OCI-LY1 (cell line): ENCODE data around the gene SLC26A4.
A peak's percentile ranks its signal among the peaks of the same experiment; 100 is the strongest.

Experiments
- H2AFZ ChIP-seq: fragments of 200-600 bp; sonication (generic), shearing (Covaris generic); 2 replicates; pipeline ENCODE4 v1.6.0; 2014; ENCODE audit warnings: antibody characterized with exemption, mild to moderate bottlenecking, low read length
- H3F3A ChIP-seq: fragments of 200-600 bp; sonication (generic), shearing (Covaris generic); 2 replicates; pipeline ENCODE4 v1.6.0; 2014; ENCODE audit warnings: mild to moderate bottlenecking, antibody characterized with exemption, low read length, moderate library complexity; ENCODE audit not compliant: insufficient read depth
- H3K27ac ChIP-seq: fragments of 200-600 bp; sonication (generic); 2 replicates; pipeline ENCODE4 v1.5.1; 2014; ENCODE audit warnings: low read length, mixed run types, mild to moderate bottlenecking, low read depth; ENCODE audit not compliant: poor library complexity, severe bottlenecking
- H3K27me3 ChIP-seq: fragments of 200-600 bp; sonication (generic); 2 replicates; pipeline ENCODE4 v1.6.0; 2014; ENCODE audit warnings: antibody characterized with exemption, mild to moderate bottlenecking, low read length, moderate library complexity; ENCODE audit not compliant: insufficient read depth
- H3K36me3 ChIP-seq: fragments of 200-600 bp; sonication (generic); 2 replicates; pipeline ENCODE4 v1.6.1; 2014; ENCODE audit warnings: mild to moderate bottlenecking, antibody characterized with exemption, low read length, moderate library complexity, mixed read lengths; ENCODE audit not compliant: insufficient read depth
- H3K4me1 ChIP-seq: fragments of 200-600 bp; sonication (generic); 2 replicates; pipeline ENCODE4 v1.5.1; 2014; ENCODE audit warnings: mild to moderate bottlenecking, low read length, moderate library complexity; ENCODE audit not compliant: insufficient read depth, severe bottlenecking
- H3K4me2 ChIP-seq: fragments of 200-600 bp; sonication (generic), shearing (Covaris generic); 2 replicates; pipeline ENCODE4 v1.6.1; 2014; ENCODE audit warnings: low read length
- H3K4me3 ChIP-seq: fragments of 200-600 bp; sonication (generic); 2 replicates; pipeline ENCODE4 v1.5.1; 2014; ENCODE audit warnings: low read length, low read depth, mild to moderate bottlenecking, mixed read lengths; ENCODE audit not compliant: poor library complexity, severe bottlenecking
- H3K79me2 ChIP-seq: fragments of 200-600 bp; shearing (Covaris generic); 2 replicates; pipeline ENCODE4 v1.6.1; 2016; ENCODE audit warnings: mixed run types, low read length, mixed read lengths; ENCODE audit not compliant: insufficient read depth
- H3K9ac ChIP-seq: fragments of 200-600 bp; sonication (generic), shearing (Covaris generic); 2 replicates; pipeline ENCODE4 v1.6.1; 2014; ENCODE audit warnings: mild to moderate bottlenecking, low read length, mixed read lengths
- H3K9me2 ChIP-seq: fragments of 200-600 bp; sonication (generic), shearing (Covaris generic); 2 replicates; pipeline ENCODE4 v1.6.1; 2014; ENCODE audit warnings: low read depth, mild to moderate bottlenecking, low read length, mixed read lengths
- H3K9me3 ChIP-seq: fragments of 200-600 bp; shearing (Covaris generic); 2 replicates; pipeline ENCODE4 v1.6.1; 2014; ENCODE audit warnings: low read length, mixed read lengths
- H4K20me1 ChIP-seq: fragments of 200-600 bp; sonication (generic), shearing (Covaris generic); 2 replicates; pipeline ENCODE4 v1.6.0; 2016; ENCODE audit warnings: mild to moderate bottlenecking, low read length; ENCODE audit not compliant: insufficient read depth
- EZH2 ChIP-seq: fragments of 200-600 bp; sonication (generic), shearing (Covaris generic); IDR thresholded peaks from 2 replicates; pipeline ENCODE4 v1.8.0; 2017; ENCODE audit warnings: borderline replicate concordance, mixed run types, mild to moderate bottlenecking, antibody characterized with exemption, low read length, moderate library complexity, mixed read lengths
- TF ChIP-seq, protein P1 (sequence below): fragments of 200-600 bp; sonication (generic), shearing (Covaris generic); IDR thresholded peaks from 2 replicates; pipeline ENCODE4 v1.5.1; 2017; ENCODE audit warnings: mild to moderate bottlenecking, antibody characterized with exemption, low read length, moderate library complexity, mixed read lengths

Gene SLC26A4

DNA sequence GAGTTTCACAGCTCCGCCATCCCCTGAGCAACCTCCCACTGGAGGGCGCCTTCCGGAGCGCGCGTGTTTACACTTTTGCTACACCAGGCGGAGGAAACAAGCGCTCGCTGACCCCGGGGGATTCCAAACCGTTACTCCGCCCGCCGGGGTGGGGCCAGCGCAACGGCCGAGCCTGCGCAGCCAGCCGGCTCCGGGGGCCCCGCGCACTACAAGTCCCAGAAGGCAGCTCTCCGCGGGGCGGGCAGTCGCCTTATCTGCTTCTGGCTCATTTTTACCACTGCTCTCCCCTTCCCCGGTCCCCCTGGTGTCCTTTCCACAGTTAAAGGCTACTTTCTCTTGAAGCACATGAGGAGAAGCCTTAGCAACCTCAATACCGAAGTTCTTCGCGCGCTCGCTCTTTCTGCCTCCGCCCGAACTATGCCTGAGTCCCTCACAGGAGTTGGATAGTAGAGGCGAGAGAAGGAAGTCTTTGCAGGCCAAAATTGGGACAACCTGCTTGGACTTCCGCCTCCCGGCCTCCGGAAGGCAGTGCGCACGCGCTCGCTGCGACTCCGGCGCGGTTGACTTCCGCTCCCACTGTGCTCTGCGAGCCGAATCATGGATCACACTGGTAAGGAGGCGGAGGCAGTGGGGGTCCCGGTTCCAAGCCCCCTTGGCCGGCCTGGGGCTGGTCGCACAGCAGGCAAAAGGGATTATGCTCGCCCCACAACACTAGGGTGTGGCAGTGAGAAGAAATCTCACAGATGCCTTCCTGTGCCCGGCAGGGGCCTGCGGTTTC is 83.1 kb downstream of the SLC26A4 start, which contains the start of gene CBLL1:
Gene CBLL1, plus strand, starts transcription at position 576 of the 778 bp plus-strand sequence. Its CDS starts 22 bp downstream, at position 598.
- H3K4me3 ChIP-seq, result peak within 1 kb of the TSS; percentile 79
- no peaks in the 10 kb centered on the region for H3F3A ChIP-seq
- H3K27ac ChIP-seq, result peak within 1 kb of the TSS; percentile 93
- peaks cover 42% of the 10 kb centered on the region for H3K4me1 ChIP-seq
- H3K9me2 ChIP-seq, result no peaks in the 10 kb centered on the region
- peak within 1 kb of the TSS; percentile 11 for H2AFZ ChIP-seq
- peak within 1 kb of the TSS; percentile 76 for H3K4me2 ChIP-seq
- peak within 1 kb of the TSS; percentile 70 for H3K9ac ChIP-seq
- peaks cover 15% of the 10 kb centered on the region for H3K36me3 ChIP-seq
- H3K9me3 ChIP-seq, result no peaks in the 10 kb centered on the region
- peaks cover 47% of the 10 kb centered on the region for H3K79me2 ChIP-seq
- H3K27me3 ChIP-seq, result no peaks in the 10 kb centered on the region
- H4K20me1 ChIP-seq, result no peaks in the 10 kb centered on the region
- TF ChIP-seq, protein P1, sequence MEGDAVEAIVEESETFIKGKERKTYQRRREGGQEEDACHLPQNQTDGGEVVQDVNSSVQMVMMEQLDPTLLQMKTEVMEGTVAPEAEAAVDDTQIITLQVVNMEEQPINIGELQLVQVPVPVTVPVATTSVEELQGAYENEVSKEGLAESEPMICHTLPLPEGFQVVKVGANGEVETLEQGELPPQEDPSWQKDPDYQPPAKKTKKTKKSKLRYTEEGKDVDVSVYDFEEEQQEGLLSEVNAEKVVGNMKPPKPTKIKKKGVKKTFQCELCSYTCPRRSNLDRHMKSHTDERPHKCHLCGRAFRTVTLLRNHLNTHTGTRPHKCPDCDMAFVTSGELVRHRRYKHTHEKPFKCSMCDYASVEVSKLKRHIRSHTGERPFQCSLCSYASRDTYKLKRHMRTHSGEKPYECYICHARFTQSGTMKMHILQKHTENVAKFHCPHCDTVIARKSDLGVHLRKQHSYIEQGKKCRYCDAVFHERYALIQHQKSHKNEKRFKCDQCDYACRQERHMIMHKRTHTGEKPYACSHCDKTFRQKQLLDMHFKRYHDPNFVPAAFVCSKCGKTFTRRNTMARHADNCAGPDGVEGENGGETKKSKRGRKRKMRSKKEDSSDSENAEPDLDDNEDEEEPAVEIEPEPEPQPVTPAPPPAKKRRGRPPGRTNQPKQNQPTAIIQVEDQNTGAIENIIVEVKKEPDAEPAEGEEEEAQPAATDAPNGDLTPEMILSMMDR, result peak; percentile 92
- no peak for TF ChIP-seq EZH2

DNA sequence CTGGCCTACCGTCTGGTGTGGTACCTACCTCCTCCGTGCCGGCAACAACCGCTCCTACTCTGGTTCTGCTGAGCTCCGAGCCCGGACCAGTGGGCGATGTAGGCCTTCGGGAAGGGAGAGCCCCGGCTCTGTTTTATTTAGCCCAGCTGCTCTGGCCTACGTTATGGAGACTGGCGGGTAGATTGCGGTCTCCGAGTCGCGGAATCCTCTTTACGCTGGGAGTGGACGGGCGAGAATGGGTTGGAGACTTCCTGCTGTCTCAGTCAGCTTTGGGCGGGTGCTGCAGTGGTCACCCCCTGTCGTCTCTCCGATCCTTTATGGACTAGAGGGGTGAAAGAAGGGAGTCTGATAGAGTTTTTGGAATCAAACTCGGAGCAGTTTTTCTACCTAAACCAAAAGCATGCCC is 83.7 kb downstream of the SLC26A4 start:
- H3K27me3 ChIP-seq, result no peaks in the 10 kb centered on the region
- peaks cover 20% of the 10 kb centered on the region for H3K36me3 ChIP-seq
- TF ChIP-seq EZH2, result no peak
- TF ChIP-seq, protein P1, result no peak
- peak overlapping the region; percentile 70 for H3K9ac ChIP-seq
- H3K27ac ChIP-seq, result peak overlapping the region; percentile 93
- H3K79me2 ChIP-seq, result peaks cover 52% of the 10 kb centered on the region
- H3K9me2 ChIP-seq, result no peaks in the 10 kb centered on the region
- H2AFZ ChIP-seq, result no peak overlapping the region
- H3F3A ChIP-seq, result no peaks in the 10 kb centered on the region
- H3K9me3 ChIP-seq, result no peaks in the 10 kb centered on the region
- peak overlapping the region; percentile 76 for H3K4me2 ChIP-seq
- no peaks in the 10 kb centered on the region for H4K20me1 ChIP-seq
- peaks cover 42% of the 10 kb centered on the region for H3K4me1 ChIP-seq
- peak overlapping the region; percentile 79 for H3K4me3 ChIP-seq

DNA sequence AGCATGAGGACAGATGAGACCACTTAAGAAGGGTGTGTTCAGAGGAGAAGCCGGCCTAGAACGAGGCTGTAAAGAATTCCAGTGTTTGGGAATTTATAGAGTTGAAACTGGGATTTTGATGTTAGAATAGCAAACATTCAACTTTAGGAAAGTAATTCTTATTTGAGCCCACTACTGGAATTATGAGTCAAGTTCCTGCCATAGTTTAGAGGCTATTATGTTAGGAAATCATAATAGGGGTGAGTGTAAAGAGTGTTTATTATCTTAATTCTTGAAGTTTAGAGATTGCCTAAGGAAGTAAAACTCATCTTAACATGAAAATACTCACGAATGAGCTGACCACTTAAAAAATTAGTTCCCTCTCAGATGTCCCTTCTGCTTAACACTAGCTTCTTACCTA is 85.4 kb downstream of the SLC26A4 start:
- peak overlapping the region; percentile 70; the same call in 1 of the 2 replicates for H3K9ac ChIP-seq

More for the DNA sequence above, 85.4 kb downstream of the SLC26A4 start:
- Histone ChIP-seq H3F3A (no peaks in the 10 kb centered on the region), H3K4me3 (peak overlapping the region; percentile 79), H3K79me2 (peaks cover 64% of the 10 kb centered on the region), H3K27ac (no peak overlapping the region), H3K27me3 (no peaks in the 10 kb centered on the region), H3K9me2 (no peaks in the 10 kb centered on the region), H4K20me1 (no peaks in the 10 kb centered on the region), H3K4me1 (peaks cover 42% of the 10 kb centered on the region), H3K36me3 (peaks cover 36% of the 10 kb centered on the region), H3K4me2 (peak overlapping the region; percentile 76), H2AFZ (no peak overlapping the region), H3K9me3 (no peaks in the 10 kb centered on the region)
- no peak for TF ChIP-seq EZH2
- TF ChIP-seq, protein P1, result no peak
